ENCODE results near the gene TAS2R41.

DNA sequence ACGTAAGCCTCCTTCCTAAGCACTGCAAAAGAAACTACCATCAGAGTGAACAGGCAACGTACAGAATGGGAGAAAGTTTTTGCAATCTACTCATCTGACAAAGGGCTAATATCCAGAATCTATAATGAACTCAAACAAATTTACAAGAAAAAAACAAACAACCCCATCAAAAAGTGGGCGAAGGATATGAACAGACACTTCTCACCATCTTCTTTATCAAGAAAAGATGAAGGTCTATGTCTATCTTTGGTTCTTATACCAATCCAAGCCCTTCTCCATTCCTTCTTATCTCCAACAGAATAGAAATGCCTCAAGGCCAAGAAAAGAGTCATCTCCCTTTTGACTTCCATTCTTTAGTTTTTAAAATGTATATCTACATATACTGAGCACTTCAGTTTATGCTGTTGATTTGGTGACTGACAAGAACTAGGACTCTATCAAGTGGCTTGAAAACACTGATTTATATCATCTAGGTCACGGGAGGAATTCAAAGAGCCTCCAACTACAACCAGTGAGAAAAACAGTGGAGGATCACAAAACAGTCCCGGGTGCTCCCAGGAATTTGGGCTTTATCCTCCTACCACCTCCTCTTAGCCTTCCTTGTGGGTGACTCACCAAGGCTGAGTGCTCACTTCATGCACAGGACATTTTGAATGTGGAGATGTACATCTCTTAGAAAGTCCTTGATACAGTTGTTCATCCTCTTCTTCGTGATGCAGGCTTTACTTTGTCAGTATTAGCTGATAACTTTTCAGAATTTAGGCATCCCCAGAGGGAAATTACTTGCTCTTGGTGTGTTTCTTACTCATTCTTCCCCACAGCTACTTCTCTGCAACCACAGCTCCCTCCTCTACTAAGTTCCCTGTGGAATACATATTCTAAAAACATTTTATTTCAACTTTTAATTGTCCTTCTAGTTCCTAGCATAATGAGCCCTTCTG, 15.4 kb downstream of the TAS2R41 start:
- TF ChIP-seq, protein P1, sequence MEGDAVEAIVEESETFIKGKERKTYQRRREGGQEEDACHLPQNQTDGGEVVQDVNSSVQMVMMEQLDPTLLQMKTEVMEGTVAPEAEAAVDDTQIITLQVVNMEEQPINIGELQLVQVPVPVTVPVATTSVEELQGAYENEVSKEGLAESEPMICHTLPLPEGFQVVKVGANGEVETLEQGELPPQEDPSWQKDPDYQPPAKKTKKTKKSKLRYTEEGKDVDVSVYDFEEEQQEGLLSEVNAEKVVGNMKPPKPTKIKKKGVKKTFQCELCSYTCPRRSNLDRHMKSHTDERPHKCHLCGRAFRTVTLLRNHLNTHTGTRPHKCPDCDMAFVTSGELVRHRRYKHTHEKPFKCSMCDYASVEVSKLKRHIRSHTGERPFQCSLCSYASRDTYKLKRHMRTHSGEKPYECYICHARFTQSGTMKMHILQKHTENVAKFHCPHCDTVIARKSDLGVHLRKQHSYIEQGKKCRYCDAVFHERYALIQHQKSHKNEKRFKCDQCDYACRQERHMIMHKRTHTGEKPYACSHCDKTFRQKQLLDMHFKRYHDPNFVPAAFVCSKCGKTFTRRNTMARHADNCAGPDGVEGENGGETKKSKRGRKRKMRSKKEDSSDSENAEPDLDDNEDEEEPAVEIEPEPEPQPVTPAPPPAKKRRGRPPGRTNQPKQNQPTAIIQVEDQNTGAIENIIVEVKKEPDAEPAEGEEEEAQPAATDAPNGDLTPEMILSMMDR (IDR thresholded peaks at IDR 0.05): no peak
- TF ChIP-seq POLR2A (IDR thresholded peaks at IDR 0.05): no peak
- TF ChIP-seq POLR2AphosphoS5 (IDR thresholded peaks at IDR 0.05): no peak

Measured in transverse colon (tissue), 4 donors.